Putamen (tissue), 1 donor: ENCODE measurements around the gene MAL.
"Not testable (repeated sequence)": the region's sequence is repeated elsewhere in the genome, so short reads cannot be mapped to it uniquely, and the experiment has no call there.

ENCODE experiments used
- DNase-seq: peaks from one replicate; pipeline ENCODE4 v3.0.0-alpha.2; 2016; ENCODE audit warnings: low spot score

MAL gene

DNA sequence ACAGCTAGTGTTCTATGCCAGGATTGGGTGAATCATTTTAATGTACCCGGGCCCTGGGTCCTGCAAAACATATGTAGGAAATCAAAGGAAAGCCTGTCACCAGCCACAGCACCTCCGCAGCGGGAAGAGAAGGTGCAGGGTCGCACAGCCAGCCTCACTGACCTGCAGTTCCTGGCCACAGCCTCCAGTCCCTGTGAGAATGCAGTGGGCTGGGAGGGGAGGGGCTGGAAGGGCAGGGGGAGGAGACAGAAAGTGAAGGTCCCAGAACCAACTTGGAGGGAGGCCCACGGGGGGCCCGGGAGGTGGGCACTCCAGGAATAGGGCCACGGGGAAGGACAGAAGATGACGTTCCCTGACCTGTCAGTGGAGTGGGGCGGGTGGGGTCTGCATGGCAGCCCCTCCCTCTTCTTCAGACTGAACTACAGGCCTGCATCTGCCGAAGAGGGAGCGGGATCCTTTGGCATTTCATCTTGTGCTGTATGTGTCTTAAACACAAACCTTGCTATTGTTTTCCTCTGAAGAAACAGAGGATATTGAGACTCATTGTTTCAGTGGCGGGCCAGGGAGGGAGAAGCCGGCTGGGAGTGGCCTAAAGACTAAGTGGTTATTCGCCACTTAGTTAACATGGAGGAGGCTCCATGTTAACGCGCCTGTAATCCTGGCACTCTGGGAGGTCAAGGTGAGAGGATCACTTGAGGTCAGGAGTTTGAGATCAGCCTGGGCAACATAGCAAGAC, 7.5 kb downstream of the MAL start:
- no peak for DNase-seq

DNA sequence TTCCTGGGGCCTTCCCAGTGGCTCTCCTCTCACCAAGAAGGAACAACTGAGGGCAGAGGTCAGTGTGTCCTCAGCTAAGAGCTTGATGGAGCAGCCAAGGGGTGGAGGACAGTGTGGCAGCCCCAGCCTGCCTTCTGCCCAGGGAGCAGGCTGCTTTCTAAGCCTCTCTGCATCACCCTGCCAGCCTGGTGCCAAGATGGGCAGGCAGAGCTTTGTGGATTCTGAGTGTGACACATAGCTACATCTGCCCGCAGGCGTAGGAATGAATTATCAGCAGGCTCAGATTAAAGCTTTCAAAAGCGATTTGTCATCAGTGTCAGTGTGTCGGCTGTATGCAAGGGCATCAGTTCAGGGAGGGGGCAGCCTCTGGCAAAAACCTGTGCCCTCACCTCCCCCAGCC, 8.7 kb downstream of the MAL start:
- no peak for DNase-seq

DNA sequence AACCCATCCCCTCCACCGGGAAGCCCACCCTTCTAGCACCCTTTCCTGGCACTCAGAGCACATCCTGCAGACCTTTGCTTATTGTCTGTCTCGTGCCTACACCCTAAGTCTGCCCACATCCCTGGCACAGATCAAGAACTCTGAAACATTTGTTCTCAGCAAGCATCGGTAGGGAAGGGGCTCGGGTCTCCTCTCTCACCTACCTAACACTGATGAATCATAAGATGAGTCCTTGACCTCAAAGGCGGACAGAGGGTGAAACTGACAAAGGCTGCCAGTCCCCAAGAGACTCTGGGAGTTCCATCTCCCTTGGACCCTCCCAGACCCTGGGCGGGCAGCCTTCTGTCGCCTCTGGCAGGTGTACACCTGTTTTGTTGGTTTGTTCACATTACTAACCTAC, 9.3 kb downstream of the MAL start:
- DNase-seq, result no peak

DNA sequence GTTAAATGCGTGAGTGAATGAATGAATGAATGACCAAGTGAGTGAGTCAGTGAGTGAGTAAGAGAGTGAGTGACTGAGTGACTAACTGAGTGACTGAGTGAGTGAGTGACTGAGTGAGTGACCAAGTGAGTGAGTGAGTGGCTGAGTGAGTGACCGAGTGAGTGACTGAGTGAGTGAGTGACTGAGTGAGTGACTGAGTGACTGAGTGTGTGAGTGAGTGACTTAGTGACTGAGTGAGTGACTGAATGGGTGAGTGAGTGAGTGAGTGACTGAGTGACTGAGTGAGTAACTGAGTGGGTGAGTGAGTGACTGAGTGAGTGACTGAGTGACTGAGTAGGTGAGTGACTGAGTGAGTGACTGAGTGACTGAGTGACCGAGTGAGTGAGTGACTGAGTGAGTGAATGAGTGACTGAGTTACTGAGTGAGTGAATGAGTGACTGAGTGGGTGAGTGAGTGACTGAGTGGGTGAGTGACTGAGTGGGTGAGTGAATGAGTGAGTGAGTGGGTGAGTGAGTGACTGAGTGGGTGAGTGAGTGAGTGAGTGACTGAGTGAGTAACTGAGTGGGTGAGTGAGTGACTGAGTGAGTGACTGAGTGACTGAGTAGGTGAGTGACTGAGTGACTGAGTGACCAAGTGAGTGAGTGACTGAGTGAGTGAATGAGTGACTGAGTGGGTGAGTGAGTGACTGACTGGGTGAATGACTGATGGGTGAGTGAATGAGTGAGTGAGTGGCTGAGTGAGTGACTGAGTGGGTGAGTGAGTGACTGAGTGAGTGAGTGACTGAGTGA, 11.3 kb downstream of the MAL start:
- no peak for DNase-seq

DNA sequence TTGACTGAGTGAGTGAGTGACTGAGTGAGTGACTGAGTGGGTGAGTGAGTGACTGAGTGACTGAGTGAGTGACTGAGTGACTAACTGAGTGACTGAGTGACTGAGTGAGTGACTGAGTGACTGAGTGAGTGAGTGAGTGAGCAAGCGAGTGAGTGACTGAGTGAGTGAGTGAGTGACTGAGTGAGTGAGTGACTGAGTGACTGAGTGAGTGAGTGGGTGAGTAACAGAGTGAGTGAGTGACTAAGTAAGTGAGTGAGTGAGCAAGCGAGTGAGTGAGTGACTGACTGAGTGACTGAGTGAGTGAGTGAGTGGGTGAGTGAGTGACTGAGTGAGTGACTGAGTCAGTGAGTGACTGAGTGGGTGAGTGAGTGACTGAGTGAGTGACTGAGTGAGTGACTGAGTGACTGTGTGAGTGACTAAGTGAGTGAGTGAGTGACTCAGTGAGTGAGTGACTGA, 11.9 kb downstream of the MAL start:
- no peak for DNase-seq

DNA sequence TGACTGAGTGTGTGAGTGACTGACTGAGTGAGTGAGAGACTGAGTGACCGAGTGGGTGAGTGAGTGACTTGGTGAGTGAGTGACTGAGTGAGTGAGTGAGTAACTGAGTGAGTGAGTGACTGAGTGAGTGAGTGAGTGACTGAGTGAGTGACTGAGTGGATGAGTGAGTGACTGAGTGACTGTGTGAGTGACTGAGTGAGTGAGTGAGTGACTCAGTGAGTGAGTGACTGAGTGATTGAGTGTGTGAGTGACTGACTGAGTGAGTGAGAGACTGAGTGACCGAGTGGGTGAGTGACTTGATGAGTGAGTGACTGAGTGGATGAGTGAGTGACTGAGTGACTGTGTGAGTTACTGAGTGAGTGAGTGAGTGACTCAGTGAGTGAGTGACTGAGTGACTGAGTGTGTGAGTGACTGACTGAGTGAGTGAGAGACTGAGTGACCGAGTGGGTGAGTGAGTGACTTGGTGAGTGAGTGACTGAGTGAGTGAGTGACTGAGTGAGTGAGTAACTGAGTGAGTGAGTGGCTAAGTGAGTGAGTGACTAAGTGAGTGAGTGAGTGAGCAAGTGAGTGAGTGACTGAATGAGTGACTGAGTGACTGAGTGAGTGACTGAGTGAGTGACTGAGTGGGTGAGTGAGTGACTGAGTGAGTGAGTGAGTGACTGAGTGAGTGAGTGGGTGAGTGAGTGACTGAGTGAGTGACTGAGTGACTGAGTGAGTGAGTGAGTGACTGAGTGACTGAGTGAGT, 12.5 kb downstream of the MAL start:
- not testable (repeated sequence) for DNase-seq

DNA sequence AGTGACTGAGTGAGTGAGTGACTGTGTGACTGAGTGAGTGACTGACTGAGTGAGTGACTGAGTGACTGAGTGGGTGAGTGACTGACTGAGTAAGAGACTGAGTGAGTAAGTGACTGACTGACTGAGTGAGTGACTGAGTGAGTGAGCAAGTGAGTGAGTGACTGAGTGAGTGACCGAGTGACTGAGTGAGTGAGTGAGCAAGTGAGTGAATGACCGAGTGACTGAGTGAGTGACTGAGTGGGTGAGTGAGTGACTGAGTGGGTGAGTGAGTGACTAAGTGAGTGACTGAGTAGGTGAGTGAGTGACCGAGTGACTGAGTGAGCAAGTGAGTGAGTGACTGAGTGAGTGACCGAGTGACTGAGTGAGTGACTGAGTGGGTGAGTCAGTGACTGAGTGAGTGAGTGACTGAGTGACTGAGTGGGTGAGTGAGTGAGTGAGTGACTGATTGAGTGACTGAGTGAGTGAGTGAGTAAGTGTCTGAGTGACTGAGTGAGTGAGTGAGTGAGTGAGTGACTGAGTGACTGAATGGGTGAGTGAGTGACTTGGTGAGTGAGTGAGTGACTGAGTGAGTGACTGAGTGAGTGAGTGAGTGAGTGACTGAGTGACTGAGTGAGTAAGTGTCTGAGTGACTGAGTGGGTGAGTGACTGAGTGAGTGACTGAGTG, 13.3 kb downstream of the MAL start:
- no peak for DNase-seq

DNA sequence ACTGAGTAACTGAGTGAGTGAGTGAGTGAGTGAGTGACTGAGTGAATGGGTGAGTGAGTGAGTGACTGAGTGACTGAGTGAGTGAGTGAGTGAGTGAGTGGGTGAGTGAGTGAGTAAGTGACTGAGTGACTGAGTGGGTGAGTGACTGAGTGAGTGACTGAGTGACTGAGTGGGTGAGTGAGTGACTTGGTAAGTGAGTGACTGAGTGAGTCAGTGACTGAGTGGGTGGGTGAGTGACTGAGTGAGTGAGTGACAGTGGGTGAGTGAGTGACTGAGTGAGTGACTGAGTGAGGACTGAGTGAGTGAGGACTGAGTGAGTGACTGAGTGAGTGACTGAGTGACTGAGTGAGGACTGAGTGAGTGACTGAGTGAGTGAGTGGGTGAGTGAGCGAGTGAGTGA, 13.9 kb downstream of the MAL start:
- no peak for DNase-seq

DNA sequence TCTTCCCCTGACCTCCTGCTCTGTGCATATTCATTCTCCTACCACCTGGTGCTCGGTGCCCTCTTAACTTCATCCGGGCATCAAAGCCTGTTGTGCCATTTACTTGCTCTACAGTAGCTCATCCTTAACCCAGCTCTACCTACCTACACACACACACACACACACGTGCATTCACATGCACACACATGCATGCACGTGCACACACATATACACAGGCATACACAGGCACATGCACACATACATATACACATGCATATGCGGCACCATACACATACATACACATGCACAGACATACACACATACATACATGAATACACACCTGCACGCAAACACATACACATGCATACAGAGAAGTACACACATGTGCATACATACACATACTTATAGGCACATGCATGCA, 14.5 kb downstream of the MAL start:
- DNase-seq, result no peak

DNA sequence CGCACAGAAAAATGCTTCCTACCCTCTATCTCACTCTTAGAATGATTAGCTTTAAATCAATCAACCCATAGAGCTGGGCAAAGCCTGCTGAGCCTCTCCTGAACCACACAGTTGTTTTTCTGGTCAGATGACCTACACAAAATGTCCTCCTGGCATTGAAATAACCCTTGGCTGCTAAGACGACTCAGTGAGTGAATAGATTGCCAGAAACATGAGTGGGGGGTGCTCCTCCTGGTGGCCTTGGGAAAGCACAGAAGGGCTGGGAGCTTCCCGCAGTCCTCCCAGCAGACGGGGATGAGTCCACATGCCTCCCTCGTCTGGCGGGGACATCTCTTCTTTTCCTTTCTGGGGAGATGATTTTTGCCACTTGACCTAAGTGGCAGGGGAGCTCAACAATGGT, 14.9 kb downstream of the MAL start:
- DNase-seq, result no peak

DNA sequence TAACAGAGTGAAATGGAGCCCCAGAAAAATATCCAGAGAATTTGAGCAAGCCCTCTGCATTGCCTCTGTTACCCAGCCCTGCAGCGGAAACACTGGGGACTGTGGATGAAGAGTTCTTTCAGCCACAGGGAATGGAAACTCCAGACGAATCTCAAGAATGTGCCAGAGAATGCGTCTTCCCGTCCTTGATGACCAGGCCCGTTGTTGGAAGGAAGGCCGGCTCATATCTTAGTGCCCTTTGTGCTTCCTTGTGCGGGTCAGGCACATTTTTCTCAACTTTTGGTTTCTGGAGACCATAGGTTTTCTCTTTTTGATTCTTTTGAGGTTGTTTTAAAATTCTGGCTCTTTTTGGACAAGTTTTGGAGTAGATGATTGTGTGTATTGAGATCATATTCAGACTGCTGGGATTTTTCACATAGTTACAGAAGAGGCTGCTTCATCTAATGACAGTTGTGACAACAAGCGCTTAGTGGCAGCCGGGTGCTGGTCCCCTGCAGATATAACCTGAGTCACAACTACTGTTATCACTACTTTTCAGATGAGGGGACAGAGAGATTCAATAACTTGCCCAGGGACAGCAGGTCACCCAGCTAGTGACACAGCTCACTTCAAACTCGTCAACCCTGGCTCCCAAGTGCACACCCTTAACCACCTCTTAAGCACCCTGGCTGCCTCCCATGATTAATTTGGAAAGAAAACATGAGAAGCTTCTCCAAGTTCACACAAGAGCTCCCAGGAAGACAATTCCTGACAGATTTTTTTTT, 15.7 kb downstream of the MAL start:
- DNase-seq, result no peak

DNA sequence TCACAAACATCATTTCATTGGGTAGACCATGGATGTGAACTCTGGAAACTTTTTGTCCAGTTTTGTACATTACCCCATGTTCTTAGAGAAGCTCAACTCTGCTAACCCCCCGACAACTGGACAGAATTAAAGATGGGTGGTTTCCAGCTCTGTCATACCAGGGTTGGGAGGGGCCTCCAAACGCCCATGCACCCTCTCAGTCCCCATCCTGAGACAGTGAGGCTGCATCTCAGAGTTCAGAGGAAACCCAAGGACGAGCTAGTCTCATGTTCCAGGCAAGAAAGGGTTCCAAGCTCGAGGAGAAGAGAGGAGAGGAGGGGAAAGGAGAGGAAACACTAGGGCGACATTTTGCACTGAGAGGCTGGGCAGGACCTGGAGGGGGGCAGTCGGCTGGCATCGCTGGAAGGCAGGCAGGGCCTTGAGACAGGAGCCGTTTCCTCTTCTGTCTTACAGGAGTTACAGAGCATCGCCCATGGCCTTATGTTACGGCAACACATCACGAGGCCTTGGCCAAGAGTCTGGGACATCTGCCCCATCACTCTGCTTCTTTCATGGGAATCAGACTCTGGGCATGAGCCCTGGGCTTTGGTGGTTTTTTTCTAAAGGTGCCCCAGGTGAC, 16.4 kb downstream of the MAL start:
- no peak for DNase-seq

DNA sequence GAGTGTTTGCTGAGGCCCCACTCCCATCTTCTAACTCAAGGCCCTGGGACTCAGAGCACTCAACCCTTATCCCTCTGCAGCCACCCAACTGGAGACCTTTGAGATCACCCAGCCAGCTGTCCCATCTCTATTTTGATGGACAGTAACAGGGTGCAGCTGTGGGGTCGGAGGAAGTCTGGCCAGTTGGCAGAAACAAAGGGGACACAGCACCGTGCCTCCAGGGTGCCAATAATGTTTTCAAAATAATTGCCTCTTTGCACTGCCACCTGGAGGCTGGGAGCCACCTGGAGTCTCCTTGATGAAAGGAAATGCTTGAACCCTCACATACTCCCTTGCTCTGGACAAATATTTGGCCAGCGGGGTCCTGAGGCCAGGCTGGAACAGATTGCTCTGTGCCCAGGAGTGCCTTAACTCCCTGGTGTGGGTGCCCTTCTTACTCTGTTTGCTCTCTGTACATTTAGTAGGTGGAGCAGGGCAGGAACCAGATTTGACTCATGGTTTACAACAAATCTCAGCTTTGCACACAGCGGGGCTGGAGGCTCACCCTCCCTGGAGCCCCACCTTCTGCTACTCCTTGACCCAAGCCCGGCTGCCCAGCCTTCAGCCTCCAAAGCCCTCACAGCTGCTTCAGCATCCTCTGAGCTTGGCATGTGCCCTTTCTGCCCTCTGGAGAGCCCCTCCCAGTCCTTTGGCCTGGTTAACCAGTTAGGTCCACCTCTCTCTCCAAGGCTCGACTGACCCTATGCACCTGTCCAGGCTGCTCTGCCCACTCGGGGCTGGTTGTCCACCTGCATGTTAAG, 17.2 kb downstream of the MAL start:
- DNase-seq, result no peak

DNA sequence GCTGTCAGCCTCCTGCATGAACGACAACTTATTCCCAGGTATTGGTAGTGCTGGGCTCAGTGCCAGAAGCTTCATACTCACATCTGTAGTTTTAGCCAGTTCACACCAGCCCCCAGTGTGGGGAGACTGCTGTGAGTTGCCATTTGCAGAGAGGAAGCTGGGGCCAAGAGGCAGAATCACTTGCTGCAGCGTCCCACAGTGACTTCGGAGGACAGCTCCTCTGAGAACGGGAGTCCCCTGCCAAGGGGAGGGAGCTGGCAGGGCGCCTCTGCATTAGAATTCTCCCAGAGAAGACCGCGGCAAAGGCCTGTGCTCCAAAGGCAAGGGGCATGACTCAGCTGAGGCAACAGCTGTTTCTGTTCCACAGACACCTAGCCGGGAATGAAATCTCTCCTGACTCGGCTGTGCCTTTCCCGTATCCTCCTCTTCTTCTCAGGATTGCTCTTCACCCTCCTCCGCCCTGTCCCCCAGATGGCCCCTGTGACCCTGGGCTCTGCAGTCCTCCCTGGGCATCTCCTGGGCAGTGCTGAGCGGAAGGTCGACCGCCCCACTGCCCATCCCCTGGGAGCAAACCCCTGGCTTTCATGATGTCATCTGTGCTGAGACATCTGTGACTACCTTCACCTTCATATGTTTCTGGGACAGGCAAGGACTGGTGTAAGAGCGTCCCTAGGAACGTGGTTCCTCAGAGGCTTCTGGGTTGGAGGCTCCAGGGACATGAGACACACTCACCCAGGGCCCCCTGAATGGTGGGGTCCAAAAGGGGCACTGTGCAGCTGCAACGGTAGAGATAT, 18.0 kb downstream of the MAL start:
- peak; percentile 89 for DNase-seq

DNA sequence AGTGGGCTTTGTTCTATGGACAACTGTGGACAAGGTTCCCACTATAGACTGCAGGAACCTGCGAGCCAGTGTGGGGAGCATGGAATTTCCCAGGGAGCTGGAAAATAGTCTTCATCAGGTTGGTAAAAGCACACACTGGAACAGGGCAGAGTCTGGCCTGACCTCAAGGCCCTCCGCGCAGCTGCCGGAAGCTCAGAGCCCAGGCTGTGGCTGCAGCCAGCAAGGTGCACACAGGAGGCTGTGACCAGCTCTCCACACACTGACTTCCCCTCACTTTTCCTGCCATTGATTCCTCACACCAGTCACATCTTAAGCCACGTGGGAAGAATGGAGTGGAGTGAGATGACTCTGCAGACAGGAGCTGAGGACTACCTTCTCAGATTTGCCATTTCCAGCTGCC, 19.1 kb downstream of the MAL start:
- DNase-seq, result no peak

DNA sequence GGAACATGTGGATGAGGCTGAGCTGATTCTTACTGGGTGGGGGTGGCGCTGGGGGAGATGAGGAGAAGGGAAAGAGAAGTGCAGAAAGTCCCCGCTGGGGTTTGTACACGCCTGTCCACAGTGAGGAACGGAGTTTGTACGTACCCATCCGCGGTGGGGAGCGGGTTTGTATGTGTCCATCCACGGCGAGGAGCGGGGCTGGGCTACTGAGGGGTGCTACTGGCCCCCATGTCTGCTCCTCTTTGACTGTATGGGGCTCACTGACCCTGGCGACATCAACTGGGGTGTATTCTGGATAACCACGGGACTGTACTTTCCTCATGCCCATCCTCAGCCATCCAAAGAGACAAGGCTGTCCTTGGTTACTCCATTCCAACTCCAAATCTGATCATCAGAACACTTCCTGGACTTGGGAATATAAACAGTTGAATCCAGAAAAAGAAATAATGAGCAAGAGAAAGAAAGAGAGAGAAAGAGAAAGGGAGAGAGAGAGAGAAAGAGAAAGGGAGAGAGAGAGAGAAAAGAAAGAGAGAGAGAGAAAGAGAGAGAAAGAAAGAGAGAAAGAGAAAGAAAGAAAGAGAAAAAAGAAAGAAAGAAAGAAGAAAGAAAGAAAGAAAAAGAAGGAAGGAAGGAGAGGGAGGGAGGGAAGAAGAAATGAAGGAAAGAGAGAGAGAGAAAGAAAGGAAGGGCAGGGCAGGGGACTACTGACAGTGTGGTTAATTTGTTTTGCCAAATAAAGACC, 21.0 kb downstream of the MAL start:
- DNase-seq, result no peak

DNA sequence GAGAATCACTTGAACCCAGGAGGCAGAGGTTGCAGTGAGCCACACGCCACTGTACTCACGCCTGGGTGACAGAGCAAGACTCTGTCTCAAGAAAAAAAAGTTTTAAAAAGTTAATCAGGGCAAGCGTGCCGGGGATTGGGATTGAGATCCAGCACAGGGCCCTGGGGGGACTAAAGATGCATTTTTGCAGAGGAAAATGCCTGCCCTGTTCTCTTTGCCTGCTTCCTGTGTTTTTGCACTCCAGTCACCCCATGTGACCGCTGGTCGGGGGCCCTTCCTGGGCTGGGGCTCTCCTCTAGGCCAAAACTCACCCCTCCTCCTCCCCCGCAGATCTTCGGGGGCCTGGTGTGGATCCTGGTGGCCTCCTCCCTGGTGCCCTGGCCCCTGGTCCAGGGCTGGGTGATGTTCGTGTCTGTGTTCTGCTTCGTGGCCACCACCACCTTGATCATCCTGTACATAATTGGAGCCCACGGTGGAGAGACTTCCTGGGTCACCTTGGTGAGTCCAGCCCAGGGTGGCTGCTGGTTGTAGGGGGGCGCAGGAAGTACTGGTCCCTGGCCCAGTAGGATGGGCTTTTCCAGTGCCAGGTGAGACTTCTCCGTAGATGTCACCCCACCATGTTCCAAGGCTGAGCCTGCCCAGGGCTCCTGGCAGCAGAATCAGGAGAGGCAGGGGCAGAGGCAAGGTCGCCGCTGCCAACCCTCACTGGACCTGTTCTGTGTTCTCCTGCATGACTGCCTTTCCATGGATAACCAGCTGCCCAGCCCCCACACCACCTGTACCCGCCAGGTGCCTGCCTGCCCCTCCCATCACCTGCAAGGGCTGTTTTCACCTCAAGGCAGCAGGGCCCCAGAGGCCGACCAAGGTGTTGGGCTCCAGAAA, 22.4 kb downstream of the MAL start:
- no peak for DNase-seq
